A549 (cell line): ENCODE data around the gene ATXN7. TPM values are rescaled to one million over a fixed set of nuclear protein-coding genes. Genes with fewer than 3 reads are reported as not detected.

Experiments used
- ATAC-seq, 2 experiments: fragments of 200-7000 bp in 1 of 2; fragments of >200 bp in 1 of 2; cut with Nextera tagmentation in 1 of 2; cut with Tn5 transposase in 1 of 2; 3 replicates each; pipeline versions ENCODE4 v1.8.0 to v1.9.1; 2018 to 2020; ENCODE audit warnings: mild to moderate bottlenecking in 1 of 2, moderate library complexity in 1 of 2
- CTCF ChIA-PET: fragments of 300-600 bp; sonication (Branson Sonifier 250); formaldehyde crosslinking; extraction: SDS; loops from one replicate; lab custom pipeline; 2021; ENCODE audit warnings: antibody characterized with exemption, inconsistent platforms; lab: Yijun Ruan, JAX
- POLR2A ChIA-PET: fragments of 350-600 bp; formaldehyde crosslinking; extraction: SDS; loops from one replicate; lab custom pipeline; 2021; ENCODE audit warnings: antibody characterized with exemption, inconsistent platforms; lab: Yijun Ruan, JAX
- DNase-seq, 2 experiments: peaks; one replicate each; pipeline versions ENCODE4 v3.0.0 to v3.0.0-alpha.2; 2011 to 2016; ENCODE audit warnings: low read depth in 1 of 2, low spot score in 1 of 2
- FAIRE-seq: peaks from 2 replicates; lab custom pipeline; 2011; peaks lifted over from hg19 to GRCh38; lab: Jason Lieb, UNC
- H3K27ac ChIP-seq, 2 experiments: fragments of >200 bp; sonication (Bioruptor Twin); formaldehyde crosslinking; 3 replicates each; pipeline ENCODE4 v1.5.1; 2016 to 2017
- H3K4me1 ChIP-seq: fragments of >200 bp; sonication (Bioruptor Twin); formaldehyde crosslinking; 3 replicates; pipeline ENCODE4 v1.6.1; 2016
- H3K4me2 ChIP-seq: fragments of >200 bp; sonication (Bioruptor Twin); formaldehyde crosslinking; 3 replicates; pipeline ENCODE4 v1.6.1; 2016
- H3K4me3 ChIP-seq: fragments of >200 bp; sonication (Bioruptor Twin); formaldehyde crosslinking; 3 replicates; pipeline ENCODE4 v1.5.1; 2016
- H3K9me3 ChIP-seq: fragments of >200 bp; sonication (Bioruptor Twin); formaldehyde crosslinking; 3 replicates; pipeline ENCODE4 v1.6.1; 2016
- BCL3 ChIP-seq: fragments of >200 bp; sonication (Bioruptor Twin); formaldehyde crosslinking; IDR thresholded peaks from 3 replicates; pipeline ENCODE4 v1.6.1; 2016
- CBX2 ChIP-seq: fragments of 200-600 bp; sonication (generic); IDR thresholded peaks from 2 replicates; pipeline ENCODE4 v1.6.1; 2016; ENCODE audit warnings: low read depth, mild to moderate bottlenecking, borderline replicate concordance
- CEBPB ChIP-seq, 2 experiments: fragments of >200 bp in 1 of 2; sonication (Bioruptor Twin) in 1 of 2; formaldehyde crosslinking in 1 of 2; IDR thresholded peaks; 2 replicates each; pipeline ENCODE4 v1.6.1; 2012 to 2016
- CHD2 ChIP-seq: fragments of 150-350 bp; IDR thresholded peaks from 2 replicates; pipeline ENCODE4 v1.6.1; 2014; ENCODE audit warnings: low read length; ENCODE audit not compliant: partially characterized antibody
- CTCF ChIP-seq: fragments of >200 bp; sonication (Bioruptor Twin); formaldehyde crosslinking; IDR thresholded peaks from 3 replicates; pipeline ENCODE4 v1.5.1; 2016
- EHF ChIP-seq: fragments of 250-450 bp; sonication (Bioruptor Pico); IDR thresholded peaks from 2 replicates; pipeline ENCODE4 v1.5.0; 2020; ENCODE audit warnings: mild to moderate bottlenecking
- EHMT2 ChIP-seq: fragments of 200-600 bp; sonication (generic); IDR thresholded peaks from 2 replicates; pipeline ENCODE4 v1.6.1; 2016; ENCODE audit warnings: antibody characterized with exemption, low read depth, mild to moderate bottlenecking, moderate library complexity
- EP300 ChIP-seq, 2 experiments: fragments of >200 bp; sonication (Bioruptor Twin); formaldehyde crosslinking; IDR thresholded peaks; 2 replicates in 1 of 2; 3 replicates in 1 of 2; pipeline ENCODE4 v1.6.1; 2016 to 2017
- FOSB ChIP-seq: fragments of 250-450 bp; sonication (Bioruptor Pico); IDR thresholded peaks from 2 replicates; pipeline ENCODE4 v1.5.0; 2020; ENCODE audit warnings: mild to moderate bottlenecking, moderate library complexity
- FOSL2 ChIP-seq, 2 experiments: fragments of 450-650 bp in 1 of 2; fragments of >200 bp in 1 of 2; sonication (Bioruptor Twin) in 1 of 2; formaldehyde crosslinking; IDR thresholded peaks; 2 replicates each; pipeline versions ENCODE4 v1.5.0 to v1.6.1; 2016 to 2020; ENCODE audit warnings: mild to moderate bottlenecking in 1 of 2, moderate library complexity in 1 of 2
- FOXS1 ChIP-seq: fragments of 250-450 bp; sonication (Bioruptor Pico); IDR thresholded peaks from 2 replicates; pipeline ENCODE4 v1.5.0; 2020; ENCODE audit warnings: mild to moderate bottlenecking, moderate library complexity
- HDAC2 ChIP-seq: fragments of 200-600 bp; sonication (generic); IDR thresholded peaks from 2 replicates; pipeline ENCODE4 v1.6.1; 2016
- HES2 ChIP-seq: fragments of >200 bp; sonication (Bioruptor Twin); formaldehyde crosslinking; IDR thresholded peaks from 2 replicates; pipeline ENCODE4 v1.6.1; 2016
- HMGXB4 ChIP-seq: fragments of 250-450 bp; sonication (Bioruptor Pico); IDR thresholded peaks from 2 replicates; pipeline ENCODE4 v1.5.0; 2021; ENCODE audit warnings: mild to moderate bottlenecking, moderate library complexity, borderline replicate concordance
- KDM1A ChIP-seq: fragments of 200-600 bp; sonication (generic); IDR thresholded peaks from 2 replicates; pipeline ENCODE4 v1.6.1; 2016; ENCODE audit warnings: low read depth, mild to moderate bottlenecking
- MAX ChIP-seq: IDR thresholded peaks from 2 replicates; pipeline ENCODE4 v1.6.1; 2012
- NR3C1 ChIP-seq: fragments of >200 bp; sonication (Bioruptor Twin); formaldehyde crosslinking; IDR thresholded peaks from 3 replicates; pipeline ENCODE4 v1.6.1; 2017
- PBX3 ChIP-seq: IDR thresholded peaks from 2 replicates; pipeline ENCODE4 v1.6.1; 2012
- PHF8 ChIP-seq: fragments of 200-600 bp; sonication (generic); IDR thresholded peaks from 2 replicates; pipeline ENCODE4 v1.6.1; 2016; ENCODE audit warnings: low read depth, mild to moderate bottlenecking, antibody characterized with exemption, moderate library complexity, borderline replicate concordance
- REST ChIP-seq: fragments of 200-600 bp; sonication (generic); IDR thresholded peaks from 2 replicates; pipeline ENCODE4 v1.6.1; 2016; ENCODE audit warnings: antibody characterized with exemption, mild to moderate bottlenecking, moderate library complexity
- RFX5 ChIP-seq: fragments of 450-650 bp; IDR thresholded peaks from 2 replicates; pipeline ENCODE4 v1.7.1; 2014; ENCODE audit warnings: antibody characterized with exemption, mild to moderate bottlenecking, moderate library complexity
- SMC3 ChIP-seq: fragments of >200 bp; sonication (Bioruptor Twin); formaldehyde crosslinking; IDR thresholded peaks from 3 replicates; pipeline ENCODE4 v1.6.1; 2018; ENCODE audit warnings: inconsistent platforms
- SREBF2 ChIP-seq: fragments of 450-650 bp; IDR thresholded peaks from 2 replicates; pipeline ENCODE4 v1.6.1; 2014; ENCODE audit warnings: mild to moderate bottlenecking, moderate library complexity
- TFCP2L1 ChIP-seq: fragments of 250-450 bp; sonication (Bioruptor Pico); IDR thresholded peaks from 2 replicates; pipeline ENCODE4 v1.5.0; 2021; ENCODE audit warnings: mild to moderate bottlenecking
- TP53 ChIP-seq: fragments of 250-450 bp; sonication (Bioruptor Pico); IDR thresholded peaks from 2 replicates; pipeline ENCODE4 v1.5.0; 2021; ENCODE audit warnings: mild to moderate bottlenecking, moderate library complexity
- ZC3H11A ChIP-seq: fragments of 450-650 bp; IDR thresholded peaks from 2 replicates; pipeline ENCODE4 v1.6.1; 2014; ENCODE audit warnings: antibody characterized with exemption, mild to moderate bottlenecking
- polyA plus RNA-seq, 4 experiments: library from polyadenylated mRNA; depleted of rRNA in 3 of 4; stranded (reverse); fragments of >200 nt; fragmentation: RNase III in 1 of 4; extraction: RNeasy Plus Mini Kit Qiagen cat#74134 plus additional on column Dnase treatment in 1 of 4; gene quantifications; 2 replicates in 3 of 4; 3 replicates in 1 of 4; pipeline ENCODE4 v1.2.3, GENCODE V29; 2011 to 2017

The ATXN7 gene
- polyA plus RNA-seq, 2 of the 4 experiments (the other 2 are of a cell fraction) = 5.4 to 7.3 TPM

GRCh38 chr3:63942528-63942927 is 78.9 kb downstream of the ATXN7 start:
- ATAC-seq (no peak), DNase-seq (no peak), FAIRE-seq (no peak)
- Histone ChIP-seq H3K27ac (no peak overlapping the region), H3K4me3 (no peak overlapping the region), H3K9me3 (no peaks in the 10 kb centered on the region), H3K4me1 (0 out of 3 replicates have a peak, but pooled peaks cover 5% of the 10 kb centered on the region), H3K4me2 (no peak overlapping the region)
- ChIA-PET POLR2A (no interaction called here), CTCF (no interaction called here)
- TF ChIP-seq CBX2 (no peak), EHMT2 (no peak), TFCP2L1 (CRISPR knock-in tag) (no peak), FOSL2 (IDR thresholded peaks at IDR 0.05) (no peak), FOSL2 (CRISPR knock-in tag; IDR thresholded peaks at IDR 0.05) (no peak), HES2 (no peak), CTCF (no peak), NR3C1 (no peak), FOSB (no peak), SREBF2 (no peak), PHF8 (no peak), PBX3 (no peak)

GRCh38 chr3:63943678-63944077 is 80.0 kb downstream of the ATXN7 start:
- TF ChIP-seq SREBF2 (no peak), SMC3 (no peak), CHD2 (no peak), FOXS1 (no peak), CEBPB (IDR thresholded peaks at IDR 0.05) (no peak), MAX (no peak), HMGXB4 (CRISPR knock-in tag) (no peak), REST (no peak), HDAC2 (no peak), BCL3 (no peak), NR3C1 (no peak), EHF (CRISPR knock-in tag) (no peak), RFX5 (no peak), EP300 (IDR thresholded peaks at IDR 0.05) (no peak), ZC3H11A (no peak), TP53 (CRISPR knock-in tag) (no peak), KDM1A (no peak)
- Histone ChIP-seq H3K4me2 (no peak overlapping the region), H3K27ac (0 out of 6 replicates have a peak overlapping the region, but pooled peaks of 1 of the 2 experiments have one; percentile 21), H3K9me3 (no peaks in the 10 kb centered on the region), H3K4me3 (no peak overlapping the region), H3K4me1 (no peaks in the 10 kb centered on the region)
- ChIA-PET CTCF (no interaction called here), POLR2A (no interaction called here)
- ATAC-seq = no peak
- DNase-seq = no peak
- no peak for FAIRE-seq
